Measurements from ENCODE around the gene THSD4.

THSD4 gene

DNA sequence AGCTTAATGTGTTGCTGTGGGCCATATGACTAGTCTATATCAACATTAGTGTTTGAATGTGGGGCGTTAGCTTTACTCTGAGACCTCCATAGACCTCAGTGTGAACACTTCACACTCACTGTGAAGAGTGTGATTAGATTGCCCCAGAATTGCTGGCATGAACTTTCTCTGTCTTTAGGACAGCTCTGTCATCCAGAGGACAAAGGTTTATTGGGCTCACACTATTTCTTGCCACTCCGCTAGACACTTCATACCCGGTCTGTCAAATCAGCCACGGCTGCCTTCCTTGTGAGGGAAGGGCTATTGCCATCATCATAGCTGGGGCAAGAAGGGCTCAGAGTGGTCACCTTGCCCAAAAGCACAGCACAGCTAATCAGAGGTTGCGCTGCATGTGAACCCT is 378.3 kb downstream of the THSD4 start:
- no peak overlapping the region for H3K4me3 ChIP-seq (ENCODE audit: control insufficient read depth, low read depth, low read length)
- DNase-seq (ENCODE audit: low read depth): no peak
- TF ChIP-seq, protein P1, sequence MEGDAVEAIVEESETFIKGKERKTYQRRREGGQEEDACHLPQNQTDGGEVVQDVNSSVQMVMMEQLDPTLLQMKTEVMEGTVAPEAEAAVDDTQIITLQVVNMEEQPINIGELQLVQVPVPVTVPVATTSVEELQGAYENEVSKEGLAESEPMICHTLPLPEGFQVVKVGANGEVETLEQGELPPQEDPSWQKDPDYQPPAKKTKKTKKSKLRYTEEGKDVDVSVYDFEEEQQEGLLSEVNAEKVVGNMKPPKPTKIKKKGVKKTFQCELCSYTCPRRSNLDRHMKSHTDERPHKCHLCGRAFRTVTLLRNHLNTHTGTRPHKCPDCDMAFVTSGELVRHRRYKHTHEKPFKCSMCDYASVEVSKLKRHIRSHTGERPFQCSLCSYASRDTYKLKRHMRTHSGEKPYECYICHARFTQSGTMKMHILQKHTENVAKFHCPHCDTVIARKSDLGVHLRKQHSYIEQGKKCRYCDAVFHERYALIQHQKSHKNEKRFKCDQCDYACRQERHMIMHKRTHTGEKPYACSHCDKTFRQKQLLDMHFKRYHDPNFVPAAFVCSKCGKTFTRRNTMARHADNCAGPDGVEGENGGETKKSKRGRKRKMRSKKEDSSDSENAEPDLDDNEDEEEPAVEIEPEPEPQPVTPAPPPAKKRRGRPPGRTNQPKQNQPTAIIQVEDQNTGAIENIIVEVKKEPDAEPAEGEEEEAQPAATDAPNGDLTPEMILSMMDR (conservative IDR thresholded peaks at IDR 0.05; ENCODE audit: control insufficient read depth, insufficient read depth, low read depth, low read length): no peak

DNA sequence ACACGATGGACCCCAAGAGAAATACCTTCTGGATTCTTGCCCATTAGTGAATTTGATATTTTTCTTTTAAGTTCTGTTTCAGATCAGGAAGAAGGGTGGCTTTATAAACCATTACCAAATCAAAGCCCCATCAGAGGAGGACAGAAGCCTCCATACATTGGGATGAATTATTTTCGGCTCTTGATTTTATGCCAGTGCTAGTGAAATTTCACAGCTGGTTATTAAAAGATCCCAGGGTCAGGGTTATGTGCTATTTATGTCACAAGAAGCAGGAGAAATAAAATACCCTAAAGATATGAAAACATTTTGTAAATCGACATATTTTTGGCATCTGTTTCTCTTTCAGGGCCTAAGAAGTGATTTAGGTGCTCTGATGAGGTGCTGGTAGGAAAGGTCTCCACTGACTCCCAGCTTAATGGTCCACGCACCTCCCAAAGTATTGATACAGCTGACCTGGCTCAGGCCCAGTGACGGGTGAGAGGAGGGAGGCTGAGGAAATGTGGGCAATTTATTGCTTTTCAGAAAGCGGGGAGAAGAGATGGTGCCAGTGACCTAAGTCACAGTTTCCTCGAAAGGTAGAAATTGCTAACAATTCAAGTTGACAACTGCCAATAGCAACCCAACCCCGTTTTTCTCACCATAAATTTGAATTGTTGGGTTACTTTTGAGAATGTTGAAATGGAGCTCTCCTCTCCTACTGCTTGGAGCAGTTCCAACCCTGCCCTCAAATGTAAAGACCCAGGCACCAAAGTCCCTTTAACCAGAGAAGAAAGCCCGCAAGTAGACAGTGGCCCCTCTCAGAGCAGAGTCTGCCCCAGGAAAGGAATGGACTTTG is 379.5 kb downstream of the THSD4 start:
- DNase-seq (ENCODE audit: low read depth): no peak
- no peak overlapping the region for H3K4me3 ChIP-seq (ENCODE audit: control insufficient read depth, low read depth, low read length)
- TF ChIP-seq, protein P1 (conservative IDR thresholded peaks at IDR 0.05; ENCODE audit: control insufficient read depth, insufficient read depth, low read depth, low read length): no peak

DNA sequence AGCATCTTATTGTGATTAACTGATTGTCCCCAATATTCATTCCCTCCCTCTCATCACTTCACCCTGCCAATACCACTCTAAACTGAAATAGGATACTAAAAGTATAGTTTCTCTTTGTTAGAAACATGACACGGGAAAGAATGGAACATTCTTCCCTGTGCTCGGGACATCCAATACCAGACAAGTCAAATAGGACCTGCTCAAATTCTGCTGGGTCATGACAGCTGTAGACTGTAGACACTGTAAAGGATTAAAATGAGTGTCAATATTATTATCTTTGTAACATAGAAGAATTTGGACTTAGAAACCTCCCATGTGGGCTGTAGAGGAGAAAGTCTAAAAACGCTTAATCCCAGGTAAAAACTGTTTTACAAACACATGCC is 380.1 kb downstream of the THSD4 start:
- TF ChIP-seq, protein P1 (conservative IDR thresholded peaks at IDR 0.05; ENCODE audit: control insufficient read depth, insufficient read depth, low read depth, low read length): no peak
- no peak for DNase-seq (ENCODE audit: low read depth)
- no peak overlapping the region for H3K4me3 ChIP-seq (ENCODE audit: control insufficient read depth, low read depth, low read length)

DNA sequence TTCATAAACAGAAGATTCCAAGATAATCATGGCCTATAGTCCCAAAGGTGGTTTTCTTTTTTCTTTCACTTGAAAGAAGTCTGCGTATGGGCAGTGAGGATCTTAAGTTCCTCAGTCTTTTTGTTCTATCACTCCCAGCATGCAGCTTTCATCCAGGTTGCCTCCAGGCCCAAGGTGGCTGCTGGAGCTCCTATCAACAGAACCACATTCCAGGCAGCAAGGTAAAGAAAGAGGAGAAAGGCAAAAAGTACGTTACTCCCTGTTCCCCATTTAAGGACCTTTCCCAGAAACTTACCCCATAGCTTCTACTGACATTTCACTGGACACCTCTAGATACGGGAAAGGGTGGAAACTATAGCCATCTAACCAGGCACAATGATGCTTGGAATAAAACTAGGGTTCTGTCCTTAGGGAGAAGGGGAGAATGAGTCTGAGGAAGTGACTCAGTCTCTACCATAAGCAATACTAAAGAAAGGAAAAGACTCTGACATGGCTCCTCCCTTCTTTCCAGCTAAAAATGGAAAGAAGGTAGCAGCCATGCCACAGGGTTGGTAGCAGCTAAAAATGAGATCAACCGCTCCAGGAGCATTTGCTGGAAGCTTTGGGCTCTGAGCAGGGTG is 381.2 kb downstream of the THSD4 start:
- no peak overlapping the region for H3K4me3 ChIP-seq (ENCODE audit: control insufficient read depth, low read depth, low read length)
- DNase-seq (ENCODE audit: low read depth): peak; percentile 74
- TF ChIP-seq, protein P1 (conservative IDR thresholded peaks at IDR 0.05; ENCODE audit: control insufficient read depth, insufficient read depth, low read depth, low read length): no peak

DNA sequence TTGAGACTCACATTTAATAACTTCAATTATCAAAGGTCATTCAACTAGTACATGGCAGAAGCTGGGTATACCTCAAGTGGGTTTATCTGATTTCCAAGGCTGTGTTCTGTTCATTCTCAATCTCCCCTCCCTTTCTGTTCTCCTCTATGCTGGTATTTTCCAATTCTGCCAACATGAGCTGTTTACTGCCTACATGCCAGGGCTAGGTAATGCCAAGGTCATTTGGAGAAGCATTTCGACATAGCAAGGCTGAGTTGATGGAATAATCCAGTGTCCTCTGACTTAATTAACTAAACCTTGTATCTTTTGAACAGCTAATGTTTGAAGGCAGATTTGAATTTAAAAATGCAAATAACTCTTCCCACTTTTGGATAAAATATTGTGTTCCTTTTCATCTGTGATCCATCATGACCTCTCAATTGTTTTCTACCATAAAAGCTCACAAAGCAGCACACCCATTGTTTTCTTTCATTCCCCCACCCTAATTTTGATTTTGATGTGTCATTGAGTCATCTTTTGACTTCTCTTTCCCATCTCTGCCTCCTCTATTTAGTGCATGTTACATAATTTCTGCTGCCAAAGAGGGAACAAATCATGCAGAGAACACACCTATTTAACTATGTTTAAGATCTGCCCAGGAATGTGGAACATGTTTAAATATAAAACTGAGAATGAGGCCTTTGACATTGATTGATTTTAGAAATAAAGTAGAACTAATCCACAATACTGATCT is 386.2 kb downstream of the THSD4 start:
- no peak for DNase-seq (ENCODE audit: low read depth)
- TF ChIP-seq, protein P1 (conservative IDR thresholded peaks at IDR 0.05; ENCODE audit: control insufficient read depth, insufficient read depth, low read depth, low read length): no peak
- H3K4me3 ChIP-seq (ENCODE audit: control insufficient read depth, low read depth, low read length): no peak overlapping the region

DNA sequence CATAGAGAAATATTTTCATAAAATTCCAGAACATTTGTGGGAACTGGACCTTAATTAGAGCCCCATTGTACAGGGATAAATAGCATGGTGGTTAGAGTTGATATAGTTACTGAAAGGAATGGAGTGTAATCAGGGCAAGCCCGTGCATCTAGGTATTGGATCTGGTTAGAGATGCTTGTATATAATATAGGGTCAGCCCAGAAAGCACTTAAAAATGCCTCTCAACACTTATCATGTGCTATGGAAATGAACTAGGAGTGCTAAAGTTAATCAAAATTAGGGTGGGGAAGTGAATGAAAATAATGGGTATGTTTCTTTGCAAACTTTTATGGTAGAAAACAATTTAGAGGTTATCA is 386.8 kb downstream of the THSD4 start:
- H3K4me3 ChIP-seq (ENCODE audit: control insufficient read depth, low read depth, low read length): no peak overlapping the region
- TF ChIP-seq, protein P1 (conservative IDR thresholded peaks at IDR 0.05; ENCODE audit: control insufficient read depth, insufficient read depth, low read depth, low read length): no peak
- DNase-seq (ENCODE audit: low read depth): no peak
